GM08714 (cell line): ENCODE results near the gene FNDC5.

ENCODE experiments used
- H3K4me3 ChIP-seq: fragments of 200-500 bp; sonication (Bioruptor generic); 2 replicates; pipeline ENCODE4 v1.5.1; 2014; ENCODE audit warnings: mild to moderate bottlenecking, low read length, inconsistent platforms
- ZNF274 ChIP-seq: IDR thresholded peaks from 2 replicates; pipeline ENCODE4 v1.6.1; 2012; ENCODE audit warnings: mild to moderate bottlenecking, low read depth, low read length

Gene FNDC5

DNA sequence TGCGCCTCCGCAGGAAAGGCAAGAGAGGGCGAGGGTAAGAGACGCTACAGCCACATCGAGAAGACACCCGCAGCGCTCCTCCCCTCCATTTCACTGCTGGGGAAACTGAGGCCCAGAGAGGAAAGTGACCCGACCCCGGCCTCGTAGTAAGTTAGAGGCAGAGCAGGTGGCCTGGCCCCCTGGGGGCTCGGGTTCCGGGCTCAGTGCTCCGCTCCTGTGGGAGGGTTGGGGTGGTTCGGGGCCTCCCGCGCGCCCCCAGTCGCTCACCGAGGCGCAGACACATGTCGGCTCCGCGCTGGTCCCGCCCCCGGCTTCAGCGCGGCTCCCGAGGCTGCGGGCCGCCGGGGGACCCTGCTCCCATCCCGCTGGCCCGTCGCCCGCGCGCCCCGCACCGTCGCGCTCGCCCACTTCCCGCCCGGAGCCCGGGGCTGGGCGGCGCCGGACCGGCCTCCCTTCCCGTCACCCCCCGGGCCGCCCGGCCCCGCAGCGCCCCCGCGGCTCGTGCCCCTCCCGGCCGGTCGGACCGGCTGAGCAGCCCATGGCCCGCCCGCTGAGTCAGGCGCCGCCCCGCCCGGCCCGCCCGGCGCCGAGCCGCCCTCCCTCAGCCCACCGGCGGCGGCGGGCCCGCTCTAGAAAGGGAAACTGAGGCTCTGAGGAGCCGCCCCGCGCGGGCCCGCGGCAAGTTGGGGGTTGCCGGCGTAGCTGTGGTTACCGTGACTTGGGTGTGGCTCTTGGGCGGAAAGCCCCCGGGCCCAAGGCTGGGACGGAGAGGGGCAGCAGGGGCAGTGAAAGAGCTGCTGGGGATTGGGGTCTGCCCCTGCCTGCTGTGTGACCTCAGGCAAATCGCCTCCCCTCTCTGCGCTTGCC, 30.5 kb upstream of the FNDC5 start, which contains the start of gene TMEM54:
TSS of gene TMEM54 (minus strand) at position 434 of the 867 bp plus-strand sequence. CDS start at position 283, 151 bp downstream.
- no peak for TF ChIP-seq ZNF274
- peak within 1 kb of the TSS; percentile 42; the same call in 1 of the 2 replicates for H3K4me3 ChIP-seq

DNA sequence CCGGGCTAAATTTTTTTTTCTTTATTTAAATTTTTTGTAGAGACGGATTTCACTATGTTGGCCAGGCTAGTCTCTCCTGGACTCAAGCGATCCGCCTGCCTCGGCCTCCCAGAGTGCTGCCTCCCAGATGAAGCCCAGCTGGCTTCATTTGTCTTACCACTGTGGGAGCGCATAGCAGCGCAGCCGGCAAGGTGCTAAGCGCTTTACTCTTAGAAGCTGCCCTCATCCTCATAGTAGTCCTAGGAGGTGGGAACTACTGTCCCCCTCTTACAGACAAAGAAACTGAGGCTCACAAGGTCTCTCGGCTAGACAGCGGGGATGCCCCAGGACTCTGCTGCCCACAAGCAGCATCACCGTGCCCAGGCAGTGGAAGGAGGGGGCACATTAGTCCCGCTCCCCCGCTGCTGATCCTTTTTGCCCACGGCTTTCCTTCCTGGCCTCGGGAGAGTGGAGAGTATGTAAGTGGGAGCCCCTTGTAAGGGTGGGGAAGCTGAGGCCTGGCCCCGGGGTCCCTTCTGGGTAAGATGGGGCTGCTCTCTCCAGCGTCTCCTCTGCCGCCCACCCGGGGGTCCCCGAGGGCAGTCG, 29.8 kb upstream of the FNDC5 start:
- TF ChIP-seq ZNF274: no peak

DNA sequence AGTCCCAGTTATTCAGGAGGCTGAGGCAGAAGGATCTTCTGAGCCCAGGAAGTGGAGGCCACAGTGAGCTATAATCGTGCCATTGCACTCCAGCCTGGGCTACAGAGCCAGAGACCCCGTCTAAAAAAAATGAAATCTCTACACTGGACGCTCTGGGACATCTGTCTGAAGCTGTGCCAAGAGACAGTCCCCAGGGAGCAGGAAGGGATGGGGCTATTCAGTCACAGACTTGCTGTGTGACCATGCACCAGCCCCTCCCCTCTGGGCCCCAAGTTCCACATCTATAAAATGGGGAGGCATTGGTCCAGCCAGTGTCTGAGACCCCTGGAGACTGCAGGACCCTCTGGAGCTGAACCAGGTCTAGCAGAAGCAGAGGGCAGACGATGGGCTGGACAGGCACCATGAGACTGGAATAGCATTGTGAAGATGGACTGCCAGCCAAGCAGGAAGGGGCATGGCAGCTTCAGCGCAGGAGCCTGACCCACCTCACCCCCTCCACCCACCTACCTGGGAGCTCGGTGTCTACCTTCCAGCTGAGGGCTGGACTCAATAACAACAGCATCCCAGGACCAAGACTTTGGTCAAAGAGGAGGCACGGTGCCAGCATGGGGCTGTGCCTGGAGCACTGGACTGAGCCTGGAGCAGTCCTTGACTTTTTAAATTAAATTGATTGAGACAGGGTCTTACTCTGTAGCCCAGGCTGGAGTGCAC, 29.0 kb upstream of the FNDC5 start:
- no peak for TF ChIP-seq ZNF274
- no peak overlapping the region for H3K4me3 ChIP-seq

More for the DNA sequence above, 29.8 kb upstream of the FNDC5 start:
- no peak overlapping the region for H3K4me3 ChIP-seq

GRCh38 chr1:32898958-32899357, 28.2 kb upstream of the FNDC5 start:
- TF ChIP-seq ZNF274: no peak
- H3K4me3 ChIP-seq: no peak overlapping the region

DNA sequence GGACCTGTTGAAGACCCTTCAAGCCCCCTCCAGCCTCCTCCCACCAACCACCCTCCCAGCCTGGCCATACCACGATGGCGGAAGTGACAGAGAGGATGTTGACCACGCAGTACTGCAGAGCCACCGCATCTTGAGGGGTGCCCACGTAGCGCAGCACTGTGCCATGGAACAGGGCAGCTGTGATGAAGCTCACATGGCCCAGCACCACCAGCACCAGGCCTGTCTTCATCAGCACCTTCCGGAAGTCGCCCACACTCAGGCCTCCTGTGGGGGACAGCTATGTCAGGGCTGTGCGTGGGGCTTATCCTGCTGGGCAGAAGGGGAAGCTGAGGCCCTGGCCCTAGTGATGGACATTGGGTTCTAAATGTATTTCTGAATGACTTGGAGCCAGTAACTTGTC, 27.3 kb upstream of the FNDC5 start:
- H3K4me3 ChIP-seq: no peak overlapping the region
- TF ChIP-seq ZNF274: no peak

DNA sequence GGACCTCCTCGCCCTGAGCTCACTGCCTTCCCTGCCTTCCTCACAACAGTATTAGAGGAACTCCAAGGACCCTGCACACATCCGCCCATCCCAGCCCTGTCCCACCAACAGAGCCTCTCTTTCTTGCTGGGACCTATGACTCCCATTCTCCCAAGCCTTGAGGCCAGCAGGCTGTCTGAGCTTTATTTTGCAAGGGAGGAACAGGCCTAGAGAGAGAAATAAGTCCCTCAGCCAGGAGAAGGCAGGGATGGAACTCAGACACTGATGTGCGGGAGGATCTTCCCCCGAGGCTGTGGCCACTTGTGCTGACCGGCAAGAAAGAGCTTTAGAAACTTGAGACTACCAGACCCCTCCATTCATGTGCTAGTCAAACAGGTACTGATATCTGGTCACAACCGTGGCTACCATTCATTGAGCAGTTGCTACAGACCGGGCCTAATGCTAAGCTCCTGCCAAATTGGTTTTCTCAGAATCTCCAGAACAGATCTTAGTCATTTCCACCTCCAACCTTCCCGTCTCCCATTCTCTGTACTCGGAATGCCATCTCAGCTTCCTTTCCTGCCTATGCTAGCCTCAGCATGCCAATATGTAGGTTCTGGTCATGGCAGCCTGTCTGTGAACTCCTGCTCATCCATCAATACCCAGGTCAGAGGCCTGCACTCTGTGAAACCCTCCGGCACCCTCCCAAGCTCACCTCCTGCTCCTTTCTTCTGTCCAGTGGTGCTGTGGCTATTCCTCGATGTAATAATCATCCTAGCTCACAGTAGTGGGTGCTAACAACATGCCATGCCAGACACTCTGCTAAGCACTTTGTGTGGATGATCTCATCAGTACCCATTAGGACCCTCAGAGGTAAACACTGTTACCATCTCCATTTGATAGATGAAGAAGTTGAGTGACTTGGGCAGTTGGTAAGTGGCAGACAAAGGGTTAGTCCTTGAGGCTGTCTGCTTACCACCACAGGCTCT, 26.7 kb upstream of the FNDC5 start:
- no peak for TF ChIP-seq ZNF274
- H3K4me3 ChIP-seq: no peak overlapping the region

DNA sequence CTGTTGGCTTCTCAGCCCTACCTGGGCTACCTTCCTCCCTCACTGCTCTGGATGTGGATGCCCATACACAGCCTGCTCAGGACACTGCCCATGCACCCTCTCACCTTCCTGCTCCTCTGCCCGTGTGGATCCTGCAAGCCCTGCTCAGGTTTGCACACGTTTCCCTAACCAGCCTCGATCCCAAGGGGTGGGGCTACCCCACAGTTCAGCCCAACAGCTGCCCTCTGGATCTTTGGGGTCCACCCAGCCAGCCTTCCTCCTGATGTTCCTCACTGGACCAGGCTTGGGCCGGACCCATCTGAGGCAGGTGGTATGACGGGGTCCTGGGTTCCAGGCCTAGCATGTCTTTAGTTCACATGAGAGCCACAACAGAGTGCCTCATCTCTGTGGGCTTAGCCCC, 25.7 kb upstream of the FNDC5 start:
- no peak for TF ChIP-seq ZNF274
- no peak overlapping the region for H3K4me3 ChIP-seq

DNA sequence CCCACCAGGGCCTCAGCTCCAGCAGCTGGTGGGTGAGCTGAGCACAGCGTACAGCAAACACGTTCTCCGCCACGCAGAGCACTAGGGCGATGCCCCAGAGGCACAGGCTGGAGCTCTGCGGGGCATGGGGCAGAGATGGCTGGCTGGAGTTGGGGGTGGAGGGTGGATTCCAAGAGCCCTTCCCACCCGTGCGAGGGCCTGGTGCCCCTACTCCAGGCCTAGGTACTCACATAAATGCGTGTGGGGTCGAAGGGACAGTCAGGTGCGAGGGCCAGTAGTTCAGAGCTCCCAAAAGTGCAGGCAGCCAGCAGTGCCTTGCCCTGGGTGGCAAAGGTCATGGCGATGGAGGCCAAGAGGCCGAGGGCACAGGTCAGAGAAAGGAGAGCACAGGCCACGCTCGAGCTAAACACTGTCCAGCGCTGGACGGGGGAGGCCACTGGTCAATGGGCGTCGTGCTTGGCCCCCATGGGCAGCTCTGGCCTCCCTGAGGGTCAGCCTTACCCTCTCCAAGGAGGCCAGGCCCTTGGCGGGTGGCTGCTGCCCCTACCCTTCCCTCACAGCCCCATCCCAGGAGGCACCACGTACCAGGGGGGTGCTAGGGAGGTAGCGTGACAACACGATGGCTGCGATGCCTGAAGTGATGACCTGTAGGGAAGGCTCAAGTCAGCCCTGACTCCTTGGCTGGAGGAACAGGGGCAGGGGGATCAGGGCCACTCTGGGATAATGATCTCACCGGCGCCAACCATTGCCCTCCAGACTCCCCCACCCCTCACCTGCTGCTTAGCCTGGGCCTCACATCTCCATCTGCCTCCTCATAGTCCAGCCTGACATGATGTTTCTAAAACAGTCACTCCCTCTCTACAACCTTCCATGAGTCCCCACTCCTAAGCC, 24.9 kb upstream of the FNDC5 start:
- H3K4me3 ChIP-seq: no peak overlapping the region
- no peak for TF ChIP-seq ZNF274

- TF ChIP-seq ZNF274: no peak
- H3K4me3 ChIP-seq: no peak overlapping the region
Observed at GRCh38 chr1:32894681-32895080, 24.0 kb upstream of the FNDC5 start.

GRCh38 chr1:32894019-32894600, 23.4 kb upstream of the FNDC5 start:
- no peak overlapping the region for H3K4me3 ChIP-seq
- no peak for TF ChIP-seq ZNF274

DNA sequence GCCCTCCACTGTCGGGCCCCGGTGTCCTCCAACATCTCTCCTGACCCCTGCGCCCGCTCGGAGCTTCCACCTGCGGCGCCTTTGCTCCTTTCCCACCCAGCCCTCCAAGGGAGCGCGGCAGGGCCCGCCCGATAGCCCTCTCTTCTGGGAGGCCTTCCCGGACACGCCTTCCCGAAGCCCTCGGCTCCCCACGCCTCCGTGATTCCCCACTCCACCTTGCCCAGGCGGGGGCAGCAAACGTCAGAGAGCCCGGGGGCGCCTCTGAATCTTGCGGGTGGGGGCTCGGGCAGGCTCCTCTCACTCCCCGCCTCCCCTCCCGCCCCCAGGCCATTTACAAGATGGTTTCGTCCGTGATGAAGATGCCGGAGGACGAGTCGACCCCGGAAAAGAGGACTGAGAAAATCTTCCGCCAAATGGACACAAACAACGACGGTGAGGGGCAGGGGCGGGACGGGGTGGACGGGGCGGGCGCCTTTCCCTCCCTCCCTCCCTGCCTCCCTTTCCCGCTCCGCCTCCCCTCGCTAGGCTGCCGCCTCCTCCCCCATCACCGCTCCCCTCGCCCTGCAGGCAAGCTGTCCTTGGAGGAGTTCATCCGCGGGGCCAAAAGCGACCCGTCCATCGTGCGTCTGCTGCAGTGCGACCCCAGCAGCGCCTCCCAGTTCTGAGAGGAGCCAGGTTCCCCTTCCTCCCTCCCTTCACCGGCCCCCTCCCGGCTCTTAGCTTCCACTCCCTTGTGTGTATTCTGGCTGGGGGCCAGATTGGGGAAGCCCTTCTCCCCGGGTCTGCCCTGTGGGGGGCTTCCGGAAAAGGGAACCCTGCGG, 22.7 kb upstream of the FNDC5 start:
- H3K4me3 ChIP-seq: no peak overlapping the region
- no peak for TF ChIP-seq ZNF274
